PC-9 (cell line): ENCODE results near the gene SH3RF1. TPM values are rescaled to one million over a fixed set of nuclear protein-coding genes. Genes with fewer than 3 reads are reported as not detected.

ENCODE experiments used
- BruUV-seq: library from RNA; stranded (reverse); fragments of 400-500 nt; replicated peaks from 2 replicates; lab custom pipeline; 2021; lab: Mats Ljungman, UMichigan
- CTCF ChIA-PET: fragments of 300-600 bp; sonication (Branson Sonifier 250); formaldehyde crosslinking; loops from one replicate; lab custom pipeline; 2022; ENCODE audit warnings: antibody characterized with exemption; lab: Charles Lee
- POLR2A ChIA-PET: fragments of 300-600 bp; sonication (Branson Sonifier 250); formaldehyde crosslinking; loops from one replicate; lab custom pipeline; 2022; ENCODE audit warnings: antibody characterized with exemption; ENCODE audit not compliant: unreplicated experiment; lab: Charles Lee
- DNase-seq, 2 experiments: peaks; one replicate each; pipeline versions ENCODE4 v3.0.0 to v3.0.0-alpha.2; 2015 to 2022; ENCODE audit warnings: mixed read lengths in 1 of 2
- H2AFZ ChIP-seq: fragments of 200-600 bp; sonication (generic); 2 replicates; pipeline ENCODE4 v1.8.1; 2017; ENCODE audit warnings: antibody characterized with exemption
- H3F3A ChIP-seq: fragments of 200-600 bp; sonication (generic); 2 replicates; pipeline ENCODE4 v1.8.1; 2017; ENCODE audit warnings: antibody characterized with exemption, mild to moderate bottlenecking, low read depth; ENCODE audit not compliant: insufficient read depth
- H3K27ac ChIP-seq: fragments of 200-600 bp; sonication (generic); 2 replicates; pipeline ENCODE4 v1.6.1; 2016; ENCODE audit warnings: mixed run types
- H3K27me3 ChIP-seq: fragments of 200-600 bp; sonication (generic); 2 replicates; pipeline ENCODE4 v1.6.1; 2016; ENCODE audit warnings: low read depth, mixed run types; ENCODE audit not compliant: insufficient read depth
- H3K36me3 ChIP-seq: fragments of 200-600 bp; sonication (generic); 2 replicates; pipeline ENCODE4 v1.6.1; 2016; ENCODE audit warnings: low read depth, mixed run types
- H3K4me1 ChIP-seq: fragments of 200-600 bp; sonication (generic); replicated peaks from 2 replicates; pipeline ENCODE4 v1.6.1; 2016; ENCODE audit warnings: mixed run types; ENCODE audit not compliant: insufficient read depth
- H3K4me2 ChIP-seq: fragments of 200-600 bp; sonication (generic); 2 replicates; pipeline ENCODE4 v1.6.1; 2017; ENCODE audit warnings: mixed run types
- H3K4me3 ChIP-seq: fragments of 200-600 bp; sonication (generic); 2 replicates; pipeline ENCODE4 v1.6.1; 2016; ENCODE audit warnings: mixed run types
- H3K79me2 ChIP-seq: fragments of 200-600 bp; sonication (generic); 2 replicates; pipeline ENCODE4 v1.6.1; 2017; ENCODE audit warnings: low read depth, mixed run types
- H3K9me2 ChIP-seq: fragments of 200-600 bp; sonication (generic); 2 replicates; pipeline ENCODE4 v1.8.1; 2017; ENCODE audit warnings: mild to moderate bottlenecking; ENCODE audit not compliant: insufficient read depth
- H3K9me3 ChIP-seq: fragments of 200-600 bp; sonication (generic); 2 replicates; pipeline ENCODE4 v1.8.1; 2016; ENCODE audit warnings: low read depth; ENCODE audit not compliant: insufficient read depth
- H4K20me1 ChIP-seq: fragments of 200-600 bp; sonication (generic); 2 replicates; pipeline ENCODE4 v1.8.1; 2017; ENCODE audit not compliant: insufficient read depth
- CTCF ChIP-seq: fragments of 200-600 bp; sonication (generic); conservative IDR thresholded peaks from 2 replicates; pipeline ENCODE4 v1.6.1; 2017; ENCODE audit warnings: mixed run types, antibody characterized with exemption, mild to moderate bottlenecking, moderate library complexity
- EZH2 ChIP-seq: fragments of 200-600 bp; sonication (generic); IDR thresholded peaks from 2 replicates; pipeline ENCODE4 v1.8.0; 2017; ENCODE audit warnings: antibody characterized with exemption, low read depth
- intact Hi-C: fragments of 100-400 bp; cut with micrococcal nuclease; formaldehyde crosslinking; loops from one replicate; pipeline ENCODE4 v1.10.0; 2022; ENCODE audit not compliant: unreplicated experiment
- total RNA-seq: library from RNA; stranded (reverse); gene quantifications from 2 replicates; pipeline ENCODE4 v1.2.3, GENCODE V29; 2021

The SH3RF1 gene
- total RNA-seq, 1 experiment from 2014 or later: 26.4 TPM

- Histone ChIP-seq H3K36me3 (no peaks in the 10 kb centered on the region), H3K79me2 (peaks cover 89% of the 10 kb centered on the region), H3K9me3 (no peaks in the 10 kb centered on the region), H3K4me2 (no peak overlapping the region), H3K4me1 (no peaks in the 10 kb centered on the region), H4K20me1 (no peaks in the 10 kb centered on the region; the same call in 1 of the 2 replicates), H3K9me2 (no peaks in the 10 kb centered on the region), H3K27ac (no peak overlapping the region), H3F3A (no peaks in the 10 kb centered on the region), H3K4me3 (no peak overlapping the region), H2AFZ (no peak overlapping the region), H3K27me3 (no peaks in the 10 kb centered on the region)
- ChIA-PET POLR2A (interaction anchor here (0.6 kb wide), 1 partner anchor 28 kb away, joined by 4 read pairs; no protein-coding TSS in a partner anchor), CTCF (no interaction called here)
- BruUV-seq: no TSS peak
- TF ChIP-seq CTCF (no peak), EZH2 (no peak)
- intact Hi-C loops: no loop called here
- DNase-seq: no peak
These were observed 29.3 kb downstream of the SH3RF1 start for GRCh38 chr4:169241464-169241863.

GRCh38 chr4:169239221-169239905, 31.4 kb downstream of the SH3RF1 start:
- Histone ChIP-seq H3K4me2 (no peak overlapping the region), H3K36me3 (no peaks in the 10 kb centered on the region), H3K9me3 (no peaks in the 10 kb centered on the region), H3K4me1 (no peaks in the 10 kb centered on the region), H4K20me1 (no peaks in the 10 kb centered on the region; the same call in 1 of the 2 replicates), H3F3A (no peaks in the 10 kb centered on the region), H3K9me2 (no peaks in the 10 kb centered on the region), H2AFZ (no peak overlapping the region), H3K4me3 (no peak overlapping the region), H3K27ac (no peak overlapping the region), H3K27me3 (no peaks in the 10 kb centered on the region), H3K79me2 (peaks cover 89% of the 10 kb centered on the region)
- CTCF ChIA-PET: no interaction called here
- DNase-seq: no peak
- POLR2A ChIA-PET: no interaction called here
- BruUV-seq: no TSS peak
- TF ChIP-seq CTCF: no peak
- TF ChIP-seq EZH2: no peak
- intact Hi-C loops: no loop called here

- H4K20me1 ChIP-seq: no peaks in the 10 kb centered on the region; the same call in 1 of the 2 replicates
- POLR2A ChIA-PET: interaction anchor here (0.6 kb wide), 1 partner anchor 123 kb away, joined by 4 read pairs; no protein-coding TSS in a partner anchor
- no peak for DNase-seq
These were observed 32.3 kb downstream of the SH3RF1 start for GRCh38 chr4:169238445-169238844.

More at GRCh38 chr4:169238445-169238844, 32.3 kb downstream of the SH3RF1 start:
- H2AFZ ChIP-seq: no peak overlapping the region
- H3K4me3 ChIP-seq: no peak overlapping the region
- no peak overlapping the region for H3K27ac ChIP-seq
- H3K9me2 ChIP-seq: no peaks in the 10 kb centered on the region
- BruUV-seq: no TSS peak
- peaks cover 89% of the 10 kb centered on the region for H3K79me2 ChIP-seq
- intact Hi-C loops: no loop called here
- no peaks in the 10 kb centered on the region for H3K9me3 ChIP-seq
- no peaks in the 10 kb centered on the region for H3F3A ChIP-seq
- CTCF ChIA-PET: no interaction called here
- H3K4me1 ChIP-seq: no peaks in the 10 kb centered on the region
- TF ChIP-seq CTCF: no peak
- no peak for TF ChIP-seq EZH2
- H3K36me3 ChIP-seq: no peaks in the 10 kb centered on the region
- H3K4me2 ChIP-seq: no peak overlapping the region
- no peaks in the 10 kb centered on the region for H3K27me3 ChIP-seq
